OCI-LY7 (cell line): ENCODE measurements around the gene SLC12A9.

Experiments used
- CTCF ChIP-seq: fragments of 200-600 bp; sonication (generic); conservative IDR thresholded peaks from 2 replicates; pipeline ENCODE4 v1.5.1; 2014; ENCODE audit warnings: mild to moderate bottlenecking, antibody characterized with exemption, low read length, moderate library complexity, mixed read lengths
- EZH2phosphoT487 ChIP-seq: fragments of 200-600 bp; sonication (generic); IDR thresholded peaks from 2 replicates; pipeline ENCODE4 v1.6.1; 2018; ENCODE audit warnings: low read depth, borderline replicate concordance, mild to moderate bottlenecking, mixed run types, antibody characterized with exemption, low read length, moderate library complexity, mixed read lengths

- TF ChIP-seq CTCF (no peak), EZH2phosphoT487 (no peak)
Measured at GRCh38 chr7:100888291-100888987, 35.9 kb downstream of the SLC12A9 start.
